GM10266 (cell line): ENCODE results near the gene LRIG1.

Experiments
- DNase-seq: peaks from one replicate; pipeline ENCODE4 v3.0.0; 2012; ENCODE audit errors: extremely low spot score
- CTCF ChIP-seq: IDR thresholded peaks from 2 replicates; pipeline ENCODE4 v1.5.1; 2012; ENCODE audit warnings: mild to moderate bottlenecking, low read depth; ENCODE audit not compliant: control insufficient read depth, insufficient read depth; ENCODE audit errors: missing control alignments

The LRIG1 gene

GRCh38 chr3:66433522-66433782 is 67.4 kb downstream of the LRIG1 start:
- DNase-seq = no peak
- no peak for TF ChIP-seq CTCF

- no peak for TF ChIP-seq CTCF
- DNase-seq = no peak
Measured at GRCh38 chr3:66432767-66433521, 67.9 kb downstream of the LRIG1 start.

- TF ChIP-seq CTCF = no peak
- DNase-seq = no peak
Measured at GRCh38 chr3:66432041-66432766, 68.6 kb downstream of the LRIG1 start.

- no peak for DNase-seq
- TF ChIP-seq CTCF = no peak
Measured at GRCh38 chr3:66431494-66431893, 69.3 kb downstream of the LRIG1 start.

- DNase-seq = no peak
- no peak for TF ChIP-seq CTCF
Measured at GRCh38 chr3:66430876-66431275, 69.9 kb downstream of the LRIG1 start.

- no peak for DNase-seq
- TF ChIP-seq CTCF = no peak
Measured at GRCh38 chr3:66428733-66429132, 72.1 kb downstream of the LRIG1 start.

GRCh38 chr3:66427951-66428474 is 72.8 kb downstream of the LRIG1 start:
- TF ChIP-seq CTCF = no peak
- no peak for DNase-seq
